ENCODE results near the gene NPAS3. TPM values are rescaled to one million over a fixed set of nuclear protein-coding genes. Genes with fewer than 3 reads are reported as not detected.

The NPAS3 gene
- total and polyA plus RNA-seq, 2 of the 8 experiments (the other 6 are each of a cell fraction or from before 2014, with no cell fraction given): 0.11 to 0.60 TPM

GRCh38 chr14:33642691-33643244 is 704.1 kb downstream of the NPAS3 start:
- Histone ChIP-seq H2AK5ac (ENCODE audit: low read depth, low read length) (no peak overlapping the region), H2BK12ac (ENCODE audit: low read depth, low read length) (no peak overlapping the region; the same call in 1 of the 2 replicates), H3K23me2 (ENCODE audit: low read depth, low read length) (no peaks in the 10 kb centered on the region), H3K9me3 (ENCODE audit: insufficient read depth in 2 of 2, low read depth in 1 of 2, low read length in 1 of 2) (no peaks in the 10 kb centered on the region), H3K18ac (ENCODE audit: extremely low read depth, low read length) (0 out of 2 replicates have a peak overlapping the region, but pooled peaks have one; percentile 3), H4K5ac (ENCODE audit: insufficient read length, low read depth, low read length) (no peak overlapping the region), H3K79me1 (ENCODE audit: low read depth, low read length) (no peaks in the 10 kb centered on the region), H3K56ac (replicated peaks; ENCODE audit: insufficient read length, low read depth, low read length) (no peak overlapping the region), H2BK120ac (replicated peaks; ENCODE audit: low read depth, low read length) (peak overlapping the region; percentile 55), H3K79me2 (ENCODE audit: control insufficient read depth in 1 of 2, insufficient read depth in 2 of 2, low read length in 2 of 2) (no peaks in the 10 kb centered on the region), H3K23ac (ENCODE audit: insufficient read length) (no peak overlapping the region), H3K4me3 (ENCODE audit: extremely low read depth in 1 of 4, insufficient read depth in 2 of 4, low read depth in 3 of 4, low read length in 4 of 4) (peak overlapping the region in 1 of 4 experiments; percentile 50; a peak in 2 of 8 replicates), H4K91ac (replicated peaks; ENCODE audit: insufficient read length, low read length) (no peak overlapping the region), H3K36me3 (ENCODE audit: control insufficient read depth in 2 of 4, insufficient read depth in 4 of 4, low read length in 3 of 4) (no peaks in the 10 kb centered on the region), H3K14ac (ENCODE audit: insufficient read length) (no peak overlapping the region), H2BK20ac (ENCODE audit: low read length) (no peak overlapping the region), H3K4me1 (replicated peaks in 1 of 4; ENCODE audit: control insufficient read depth in 3 of 4, insufficient read depth in 4 of 4, low read length in 3 of 4) (peaks cover 0 to 14% (median 7%) of the 10 kb centered on the region in 4 experiments; a peak in 3 of 7 replicates), H4K8ac (ENCODE audit: extremely low read depth, insufficient read depth, low read length) (no peak overlapping the region), H4K20me1 (replicated peaks in 1 of 2; ENCODE audit: control insufficient read depth in 1 of 2, insufficient read depth in 2 of 2, low read length in 2 of 2) (no peaks in the 10 kb centered on the region), H2BK5ac (ENCODE audit: low read depth, low read length) (no peak overlapping the region), H3K9ac (replicated peaks in 1 of 4; ENCODE audit: extremely low read depth in 1 of 4, low read depth in 3 of 4, low read length in 3 of 4) (no peak overlapping the region; a peak in 1 of 7 replicates), H3K4ac (replicated peaks; ENCODE audit: insufficient read length, low read depth, low read length) (no peak overlapping the region), H3K4me2 (ENCODE audit: insufficient read depth in 1 of 2, low read depth in 2 of 2, low read length in 2 of 2) (peak overlapping the region; percentile 63 to 73; a peak in 3 of 4 replicates), H2AFZ (ENCODE audit: low read length) (no peak overlapping the region), H3K27me3 (replicated peaks in 1 of 4; ENCODE audit: control insufficient read depth in 3 of 4, extremely low read depth in 1 of 4, insufficient read depth in 3 of 4, low read length in 3 of 4) (no peaks in the 10 kb centered on the region), H2BK15ac (ENCODE audit: low read length) (no peak overlapping the region), H3K27ac (ENCODE audit: low read depth, low read length) (peak overlapping the region; percentile 11; the same call in 1 of the 2 replicates)
- ChIA-PET CTCF (ENCODE audit: partially characterized antibody) (interaction anchor here (0.7 to 1.0 kb wide), 2 partner anchors 10 to 56 kb away, joined by 3 to 5 read pairs; no protein-coding TSS in a partner anchor), POLR2A (ENCODE audit: partially characterized antibody) (no interaction called here)
- no peak for DNase-seq (ENCODE audit: low read depth in 1 of 2, low spot score in 2 of 2)
- no peak for FAIRE-seq
- WGBS, 2 experiments (ENCODE audit: extremely low coverage in 1 of 2, insufficient coverage in 1 of 2, insufficient read length in 1 of 2, insufficient replicate concordance in 2 of 2, low coverage in 1 of 2, low lambda C conversion rate in 2 of 2, missing lambda C conversion rate in 1 of 2): 69% methylated on average over 4 of the region's 4 CpGs; no CpG with 5 or more reads in 1 of the 2 experiments
- TF ChIP-seq HDAC2 (IDR thresholded peaks at IDR 0.05; ENCODE audit: borderline replicate concordance in 1 of 2, low read depth in 2 of 2, low read length in 2 of 2): no peak
- no peak for TF ChIP-seq E2F6 (IDR thresholded peaks at IDR 0.05)
- TF ChIP-seq SRF (IDR thresholded peaks at IDR 0.05; ENCODE audit: low read depth, low read length): no peak
- no peak for TF ChIP-seq CBX5 (IDR thresholded peaks at IDR 0.05; ENCODE audit: low read depth, low read length)
- TF ChIP-seq RFX5 (IDR thresholded peaks at IDR 0.05; ENCODE audit: borderline replicate concordance, low read depth, low read length): no peak
- no peak for TF ChIP-seq RAD21 (IDR thresholded peaks at IDR 0.05 in 1 of 2, conservative IDR thresholded peaks at IDR 0.05 in 1 of 2; ENCODE audit: low read depth in 2 of 2, low read length in 2 of 2)
- no peak for TF ChIP-seq ZNF274 (IDR thresholded peaks at IDR 0.05; ENCODE audit: borderline replicate concordance, extremely low read depth, low read length)
- no peak for TF ChIP-seq NANOG (IDR thresholded peaks at IDR 0.05; ENCODE audit: insufficient read depth, low read depth, low read length, poor library complexity, severe bottlenecking)

Data from H1 (cell line).